Measurements from ENCODE around the gene NLRP13.

GRCh38 chr19:55877211-55877610, 54.9 kb downstream of the NLRP13 start:
- TF ChIP-seq CTCF (IDR thresholded peaks at IDR 0.05; ENCODE audit: low read length), result no peak
- TF ChIP-seq EZH2 (optimal IDR thresholded peaks at IDR 0.05; ENCODE audit: low read depth, low read length), result no peak
- no peak for TF ChIP-seq EZH2phosphoT487 (IDR thresholded peaks at IDR 0.05; ENCODE audit: low read length)

Measured in MM.1S (cell line).